HG03442 (cell line): ENCODE measurements around the gene CCDC197.

ENCODE experiments used
- ATAC-seq: cut with Tn5 transposase; IDR thresholded peaks from one replicate; pipeline ENCODE4 v1.9.1; 2021; ENCODE audit warnings: mild to moderate bottlenecking, moderate library complexity; ENCODE audit not compliant: unreplicated experiment

CCDC197 gene

GRCh38 chr14:93960774-93961438 is 36.2 kb upstream of the CCDC197 start:
- no peak for ATAC-seq

- ATAC-seq = no peak
Measured at GRCh38 chr14:93961620-93962019, 35.5 kb upstream of the CCDC197 start.

- peak; percentile 46 for ATAC-seq
Measured at GRCh38 chr14:93962701-93963601, 34.1 kb upstream of the CCDC197 start.

GRCh38 chr14:93963692-93964091 is 33.4 kb upstream of the CCDC197 start:
- no peak for ATAC-seq

- no peak for ATAC-seq
Measured at GRCh38 chr14:93964281-93964680, 32.8 kb upstream of the CCDC197 start.

GRCh38 chr14:93964820-93965286 is 32.2 kb upstream of the CCDC197 start:
- ATAC-seq = no peak

GRCh38 chr14:93965287-93965821 is 31.7 kb upstream of the CCDC197 start:
- no peak for ATAC-seq

GRCh38 chr14:93965946-93966474 is 31.1 kb upstream of the CCDC197 start:
- no peak for ATAC-seq

GRCh38 chr14:93967637-93968250 is 29.4 kb upstream of the CCDC197 start:
- peak; percentile 43 for ATAC-seq

- ATAC-seq = no peak
Measured at GRCh38 chr14:93969082-93969828, 27.8 kb upstream of the CCDC197 start.

- ATAC-seq = no peak
Measured at GRCh38 chr14:93970585-93970964, 26.5 kb upstream of the CCDC197 start.

GRCh38 chr14:93970965-93971634 is 26.0 kb upstream of the CCDC197 start:
- no peak for ATAC-seq

- no peak for ATAC-seq
Measured at GRCh38 chr14:93971635-93972027, 25.5 kb upstream of the CCDC197 start.

- no peak for ATAC-seq
Measured at GRCh38 chr14:93972618-93973205, 24.4 kb upstream of the CCDC197 start.

- no peak for ATAC-seq
Measured at GRCh38 chr14:93973607-93974006, 23.5 kb upstream of the CCDC197 start.

- no peak for ATAC-seq
Measured at GRCh38 chr14:93974299-93974698, 22.8 kb upstream of the CCDC197 start.

GRCh38 chr14:93974833-93975232 is 22.3 kb upstream of the CCDC197 start:
- no peak for ATAC-seq

- ATAC-seq = peak; percentile 70
Measured at GRCh38 chr14:93975791-93976476, 21.2 kb upstream of the CCDC197 start.

GRCh38 chr14:93976477-93977057 is 20.5 kb upstream of the CCDC197 start, which contains the start of gene ASB2:
TSS of gene ASB2 (minus strand) at chr14:93976570. CDS start at chr14:93964539, 12,031 bp downstream.
- no peak for ATAC-seq
